ENCODE results near the gene ZNF205. TPM values are rescaled to one million over a fixed set of nuclear protein-coding genes. Genes with fewer than 3 reads are reported as not detected.

Gene ZNF205
- total and polyA plus RNA-seq, 2 of the 13 experiments (the other 11 are each of a cell fraction or from before 2014, with no cell fraction given) = 5.8 to 10.2 TPM

GRCh38 chr16:3147757-3148104 is 35.3 kb downstream of the ZNF205 start:
- WGBS (ENCODE audit: low lambda C conversion rate) = 23% methylated on average over 2 of the region's 5 CpGs
- no peak overlapping the region for H3K27ac ChIP-seq (ENCODE audit: extremely low read length, insufficient read depth, low read length)
- ChIA-PET CTCF (ENCODE audit: low intra/inter-chr PET ratio, low total read pairs) (no interaction called here), POLR2A (interaction anchor here (1.6 to 4.7 kb wide), 2 partner anchors 13 to 24 kb away, joined by 5 to 81 read pairs; partner anchors contain the start of gene ZNF213)
- no peak for ATAC-seq
- in situ Hi-C loops (cut with HindIII; ENCODE audit: extremely low pct_ligation_motif_present, low pct_unique_long_range_greater_than_20kb) (no loop called here), intact Hi-C loops (cut with micrococcal nuclease; ENCODE audit: unreplicated experiment) (no loop called here)
- H3K4me1 ChIP-seq (ENCODE audit: insufficient read depth, low read length) = peaks cover 67% of the 10 kb centered on the region
- peak overlapping the region; percentile 11; the same call in 1 of the 2 replicates for H3K4me2 ChIP-seq (ENCODE audit: low read depth, low read length)
- no peak for FAIRE-seq
- H2AFZ ChIP-seq (ENCODE audit: low read length) = no peak overlapping the region
- BruUV-seq (replicated peaks) = no TSS peak
- no peaks in the 10 kb centered on the region for H3K79me2 ChIP-seq (ENCODE audit: insufficient read depth, low read length)
- no peaks in the 10 kb centered on the region for H4K20me1 ChIP-seq (ENCODE audit: insufficient read depth, low read length)
- TF ChIP-seq NFE2 (CRISPR knock-in tag; IDR thresholded peaks at IDR 0.05) = no peak
- TF ChIP-seq ONECUT2 (CRISPR knock-in tag; IDR thresholded peaks at IDR 0.05) = no peak
- TF ChIP-seq ATAD3A (CRISPR knock-in tag; IDR thresholded peaks at IDR 0.05) = no peak
- TF ChIP-seq ZNF780A (CRISPR knock-in tag; IDR thresholded peaks at IDR 0.05) = no peak
- TF ChIP-seq SCMH1 (CRISPR knock-in tag; IDR thresholded peaks at IDR 0.05; ENCODE audit: borderline replicate concordance) = no peak
- no peak for TF ChIP-seq BRCA1 (CRISPR knock-in tag; IDR thresholded peaks at IDR 0.05)
- TF ChIP-seq MYNN (CRISPR knock-in tag; IDR thresholded peaks at IDR 0.05; ENCODE audit: low read depth) = no peak
- no peak for TF ChIP-seq ZNF556 (CRISPR knock-in tag; IDR thresholded peaks at IDR 0.05; ENCODE audit: borderline replicate concordance)
- no peak for TF ChIP-seq CEBPB (IDR thresholded peaks at IDR 0.05; ENCODE audit: borderline replicate concordance, low read depth, low read length)
- TF ChIP-seq ZFP36L2 (CRISPR knock-in tag; IDR thresholded peaks at IDR 0.05) = no peak
- TF ChIP-seq MXI1 (IDR thresholded peaks at IDR 0.05; ENCODE audit: borderline replicate concordance, low read depth, low read length) = no peak
- no peak for TF ChIP-seq ZNF383 (CRISPR knock-in tag; IDR thresholded peaks at IDR 0.05; ENCODE audit: borderline replicate concordance)
- TF ChIP-seq ZNF275 (CRISPR knock-in tag; IDR thresholded peaks at IDR 0.05; ENCODE audit: borderline replicate concordance) = no peak
- no peak for TF ChIP-seq ZNF333 (CRISPR knock-in tag; IDR thresholded peaks at IDR 0.05; ENCODE audit: borderline replicate concordance)
- TF ChIP-seq RCOR2 (CRISPR knock-in tag; IDR thresholded peaks at IDR 0.05) = no peak
- no peak for TF ChIP-seq HDAC6 (IDR thresholded peaks at IDR 0.05; ENCODE audit: low read depth, low read length)
- TF ChIP-seq ZBTB20 (CRISPR knock-in tag; IDR thresholded peaks at IDR 0.05; ENCODE audit: borderline replicate concordance, low read depth) = no peak
- no peak for TF ChIP-seq ZNF773 (CRISPR knock-in tag; IDR thresholded peaks at IDR 0.05; ENCODE audit: borderline replicate concordance)
- H3K9me3 ChIP-seq (ENCODE audit: low read length) = no peaks in the 10 kb centered on the region
- no peak for DNase-seq (ENCODE audit: low spot score)
- H3K27me3 ChIP-seq (ENCODE audit: control insufficient read depth in 1 of 2, insufficient read depth in 2 of 2, low read length in 2 of 2) = peaks cover 0 to 26% of the 10 kb centered on the region in 2 experiments; a peak in 3 of 5 replicates
- H3K9ac ChIP-seq (ENCODE audit: insufficient read depth, low read depth, low read length) = no peak overlapping the region
- H3K4me3 ChIP-seq (replicated peaks in 1 of 3; ENCODE audit: insufficient read depth in 1 of 3, low read depth in 2 of 3, low read length in 3 of 3) = no peak overlapping the region
- no peaks in the 10 kb centered on the region for H3K36me3 ChIP-seq (replicated peaks in 1 of 2; ENCODE audit: control insufficient read depth in 1 of 2, insufficient read depth in 2 of 2, low read length in 2 of 2)

Data from HepG2 (cell line).